HepG2 (cell line): Measurements from ENCODE around the gene MME. TPM values are rescaled to one million over a fixed set of nuclear protein-coding genes. Genes with fewer than 3 reads are reported as not detected.

ENCODE experiments used
- ATAC-seq: fragments of 200-7000 bp; cut with Tn5 transposase; 3 replicates; pipeline ENCODE4 v1.9.1; 2020; ENCODE audit warnings: mild to moderate bottlenecking, moderate library complexity
- BruUV-seq: library from RNA; stranded (reverse); fragments of 400-500 nt; replicated peaks from 2 replicates; lab custom pipeline; 2021; lab: Mats Ljungman, UMichigan
- CTCF ChIA-PET: fragments of 300-600 bp; formaldehyde crosslinking; extraction: SDS; loops from one replicate; lab custom pipeline; 2021; ENCODE audit warnings: low total read pairs, inconsistent platforms, low intra/inter-chr PET ratio; lab: Yijun Ruan, JAX
- POLR2A ChIA-PET: fragments of 350-600 bp; sonication (Branson Sonifier 250); formaldehyde crosslinking; loops from one replicate; lab custom pipeline; 2020; ENCODE audit warnings: antibody characterized with exemption, inconsistent platforms; lab: Yijun Ruan, JAX
- DNase-seq: peaks from one replicate; pipeline ENCODE4 v3.0.0-alpha.2; 2015; ENCODE audit warnings: low spot score
- FAIRE-seq: peaks from 3 replicates; lab custom pipeline; 2011; peaks lifted over from hg19 to GRCh38; lab: Jason Lieb, UNC
- H2AFZ ChIP-seq: one replicate; pipeline ENCODE4 v1.6.1; 2011; ENCODE audit warnings: low read length, inconsistent platforms
- H3K27ac ChIP-seq: fragments of 300-600 bp; 3 replicates; pipeline ENCODE4 v1.8.0; 2011; ENCODE audit warnings: mixed run types, mild to moderate bottlenecking, mixed read lengths, low read length, inconsistent platforms; ENCODE audit not compliant: insufficient read depth; ENCODE audit errors: extremely low read length
- H3K27me3 ChIP-seq, 2 experiments: fragments of 200-600 bp in 1 of 2; 2 replicates in 1 of 2; 3 replicates in 1 of 2; pipeline versions ENCODE4 v1.6.0 to v1.8.0; 2011; ENCODE audit warnings: low read length in 2 of 2, mild to moderate bottlenecking in 2 of 2, moderate library complexity in 2 of 2, inconsistent platforms in 1 of 2; ENCODE audit not compliant: insufficient read depth in 2 of 2, control insufficient read depth in 1 of 2
- H3K36me3 ChIP-seq, 2 experiments: fragments of 200-600 bp in 1 of 2; replicated peaks in 1 of 2; 2 replicates in 1 of 2; 3 replicates in 1 of 2; pipeline versions ENCODE4 v1.5.1 to v1.8.0; 2011; ENCODE audit warnings: low read length in 2 of 2, inconsistent platforms in 1 of 2; ENCODE audit not compliant: insufficient read depth in 2 of 2, control insufficient read depth in 1 of 2
- H3K4me1 ChIP-seq: 2 replicates; pipeline ENCODE4 v1.5.1; 2012; ENCODE audit warnings: low read length, inconsistent platforms; ENCODE audit not compliant: insufficient read depth
- H3K4me2 ChIP-seq: 2 replicates; pipeline ENCODE4 v1.6.0; 2011; ENCODE audit warnings: low read depth, low read length, inconsistent platforms
- H3K4me3 ChIP-seq, 3 experiments: fragments of 200-600 bp in 1 of 3; sonication (generic), shearing (Covaris generic) in 1 of 3; replicated peaks in 1 of 3; 2 replicates each; pipeline ENCODE4 v1.5.1; 2011 to 2016; ENCODE audit warnings: low read length in 3 of 3, inconsistent platforms in 2 of 3, low read depth in 2 of 3, mild to moderate bottlenecking in 2 of 3, control low read depth in 1 of 3, mixed read lengths in 1 of 3; ENCODE audit not compliant: insufficient read depth in 1 of 3
- H3K79me2 ChIP-seq: one replicate; pipeline ENCODE4 v1.6.1; 2011; ENCODE audit warnings: low read length, inconsistent platforms; ENCODE audit not compliant: insufficient read depth
- H3K9ac ChIP-seq: 2 replicates; pipeline ENCODE4 v1.6.0; 2011; ENCODE audit warnings: mild to moderate bottlenecking, low read depth, low read length, inconsistent platforms; ENCODE audit not compliant: insufficient read depth
- H3K9me3 ChIP-seq: 2 replicates; pipeline ENCODE4 v1.5.1; 2012; ENCODE audit warnings: mild to moderate bottlenecking, low read length
- H4K20me1 ChIP-seq: 2 replicates; pipeline ENCODE4 v1.6.0; 2011; ENCODE audit warnings: inconsistent platforms, mild to moderate bottlenecking, low read length, moderate library complexity; ENCODE audit not compliant: insufficient read depth
- KDM2A ChIP-seq: sonication (generic); formaldehyde crosslinking; IDR thresholded peaks from 2 replicates; pipeline ENCODE4 v1.4.0; 2020; ENCODE audit warnings: low read depth, missing genetic modification reagents, borderline replicate concordance
- RXRA ChIP-seq: sonication (generic); formaldehyde crosslinking; IDR thresholded peaks from 2 replicates; pipeline ENCODE4 v1.5.1; 2020; ENCODE audit warnings: missing genetic modification reagents
- ZNF382 ChIP-seq: sonication (generic); formaldehyde crosslinking; IDR thresholded peaks from 2 replicates; pipeline ENCODE4 v1.5.0; 2020; ENCODE audit warnings: missing genetic modification reagents, mild to moderate bottlenecking, borderline replicate concordance
- WGBS: methylation state at CpG from one replicate; pipeline ENCODE4 v1.1.6; 2017; ENCODE audit warnings: low lambda C conversion rate; 5-methylcytosine and 5-hydroxymethylcytosine counted together
- in situ Hi-C: cut with HindIII; loops from 2 replicates; pipeline ENCODE4 v1.10.0; 2017; ENCODE audit warnings: low pct_unique_long_range_greater_than_20kb; ENCODE audit not compliant: extremely low pct_ligation_motif_present
- intact Hi-C: fragments of 100-400 bp; cut with micrococcal nuclease; formaldehyde crosslinking; loops from one replicate; pipeline ENCODE4 v1.10.0; 2022; ENCODE audit not compliant: unreplicated experiment
- polyA plus RNA-seq, 8 experiments: library from polyadenylated mRNA; depleted of rRNA in 3 of 8; stranded (reverse) in 7 of 8; unstranded in 1 of 8; fragments of >200 nt; fragmentation: Illumina TruSeq in 4 of 8; extraction: Trizol in 4 of 8; gene quantifications; 2 replicates each; pipeline versions ENCODE4 v1.2.1 to v1.2.3, GENCODE V29; 2011 to 2016; ENCODE audit warnings: low read depth in 4 of 8, missing spikeins in 1 of 8, mixed read lengths in 1 of 8; ENCODE audit not compliant: insufficient read depth in 1 of 8
- total RNA-seq, 5 experiments: library from RNA; depleted of rRNA; stranded (reverse); fragments of >200 nt; fragmentation: Illumina TruSeq; extraction: Trizol; gene quantifications; 2 replicates each; pipeline ENCODE4 v1.2.3, GENCODE V29; 2016; ENCODE audit warnings: low read depth in 1 of 5
- TF ChIP-seq, protein P1 (sequence below): sonication (generic); formaldehyde crosslinking; conservative IDR thresholded peaks from 2 replicates; pipeline ENCODE4 v1.4.0; 2020; ENCODE audit warnings: mild to moderate bottlenecking, missing genetic modification reagents, moderate library complexity

The MME gene
- total and polyA plus RNA-seq, 2 of the 13 experiments (the other 11 are each of a cell fraction or from before 2014, with no cell fraction given) = not detected

DNA sequence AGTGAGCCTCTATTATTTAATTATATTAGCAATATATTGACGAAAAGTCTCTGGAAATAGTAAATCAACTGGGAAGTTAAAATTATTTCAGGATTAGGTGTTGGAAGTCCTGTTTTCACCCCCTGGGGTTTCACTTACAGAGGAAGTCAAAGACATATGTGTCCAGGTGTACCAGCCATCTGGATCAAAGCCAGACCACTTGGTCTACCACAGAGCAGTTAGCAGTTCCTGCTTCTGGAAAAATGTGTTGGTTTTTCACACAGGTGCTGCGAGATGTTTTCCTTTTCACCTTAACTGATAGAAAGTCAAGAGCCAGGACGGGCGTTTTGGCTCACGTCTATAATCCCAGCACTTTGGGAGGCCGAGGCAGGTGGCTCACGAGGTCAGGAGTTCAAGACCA, 13.1 kb downstream of the MME start:
- Histone ChIP-seq H2AFZ (no peak overlapping the region), H3K4me2 (no peak overlapping the region), H3K4me1 (no peaks in the 10 kb centered on the region), H3K27ac (no peak overlapping the region), H3K9ac (no peak overlapping the region), H3K36me3 (no peaks in the 10 kb centered on the region), H3K4me3 (no peak overlapping the region), H3K9me3 (no peaks in the 10 kb centered on the region), H3K27me3 (no peaks in the 10 kb centered on the region), H3K79me2 (no peaks in the 10 kb centered on the region), H4K20me1 (no peaks in the 10 kb centered on the region)
- TF ChIP-seq ZNF382 (CRISPR knock-in tag) = no peak
- no peak for FAIRE-seq
- ChIA-PET CTCF (no interaction called here), POLR2A (no interaction called here)
- no TSS peak for BruUV-seq
- intact Hi-C loops = no loop called here
- DNase-seq = no peak
- ATAC-seq = no peak
- in situ Hi-C loops = no loop called here
- 43% methylated on average over 7 of the region's 7 CpGs for WGBS

DNA sequence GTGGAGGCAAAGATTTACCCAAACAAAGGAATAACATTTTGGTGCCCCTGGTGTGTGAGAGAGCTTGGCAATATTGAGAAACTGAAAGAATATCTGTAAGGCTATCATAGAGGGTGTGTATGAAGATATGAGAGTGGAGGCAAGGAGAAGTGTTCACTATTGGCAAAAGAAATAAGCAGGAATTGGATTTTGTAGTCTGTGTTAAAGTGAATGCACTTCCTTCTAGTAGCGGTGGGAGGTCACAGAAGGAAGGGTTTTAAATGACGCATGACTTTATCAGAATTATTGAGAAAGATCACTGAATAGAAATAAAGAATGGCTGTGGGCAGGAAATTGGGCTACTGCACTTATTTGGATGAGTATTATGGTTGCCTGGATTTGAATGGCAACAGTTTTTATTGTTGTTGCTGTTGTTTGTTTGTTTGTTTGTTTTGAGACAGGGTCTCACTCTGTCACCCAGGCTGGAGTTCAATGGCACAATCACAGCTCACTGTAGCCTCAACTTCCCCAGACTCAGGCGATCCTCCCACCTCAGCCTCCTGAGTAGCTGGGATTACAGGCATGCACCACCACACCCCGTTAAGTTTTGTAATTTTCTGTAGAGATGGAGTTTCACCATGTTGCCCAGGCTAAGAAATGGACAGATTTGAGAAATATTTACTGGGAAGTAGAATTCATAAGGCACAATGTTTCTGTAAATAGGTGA, 16.3 kb downstream of the MME start:
- no TSS peak for BruUV-seq
- Histone ChIP-seq H3K36me3 (no peaks in the 10 kb centered on the region), H3K27me3 (no peaks in the 10 kb centered on the region), H3K27ac (no peak overlapping the region), H2AFZ (no peak overlapping the region), H4K20me1 (no peaks in the 10 kb centered on the region), H3K4me1 (no peaks in the 10 kb centered on the region), H3K4me3 (no peak overlapping the region), H3K9ac (no peak overlapping the region), H3K4me2 (no peak overlapping the region), H3K9me3 (no peaks in the 10 kb centered on the region), H3K79me2 (no peaks in the 10 kb centered on the region)
- POLR2A ChIA-PET = no interaction called here
- CTCF ChIA-PET = no interaction called here
- TF ChIP-seq, protein P1, sequence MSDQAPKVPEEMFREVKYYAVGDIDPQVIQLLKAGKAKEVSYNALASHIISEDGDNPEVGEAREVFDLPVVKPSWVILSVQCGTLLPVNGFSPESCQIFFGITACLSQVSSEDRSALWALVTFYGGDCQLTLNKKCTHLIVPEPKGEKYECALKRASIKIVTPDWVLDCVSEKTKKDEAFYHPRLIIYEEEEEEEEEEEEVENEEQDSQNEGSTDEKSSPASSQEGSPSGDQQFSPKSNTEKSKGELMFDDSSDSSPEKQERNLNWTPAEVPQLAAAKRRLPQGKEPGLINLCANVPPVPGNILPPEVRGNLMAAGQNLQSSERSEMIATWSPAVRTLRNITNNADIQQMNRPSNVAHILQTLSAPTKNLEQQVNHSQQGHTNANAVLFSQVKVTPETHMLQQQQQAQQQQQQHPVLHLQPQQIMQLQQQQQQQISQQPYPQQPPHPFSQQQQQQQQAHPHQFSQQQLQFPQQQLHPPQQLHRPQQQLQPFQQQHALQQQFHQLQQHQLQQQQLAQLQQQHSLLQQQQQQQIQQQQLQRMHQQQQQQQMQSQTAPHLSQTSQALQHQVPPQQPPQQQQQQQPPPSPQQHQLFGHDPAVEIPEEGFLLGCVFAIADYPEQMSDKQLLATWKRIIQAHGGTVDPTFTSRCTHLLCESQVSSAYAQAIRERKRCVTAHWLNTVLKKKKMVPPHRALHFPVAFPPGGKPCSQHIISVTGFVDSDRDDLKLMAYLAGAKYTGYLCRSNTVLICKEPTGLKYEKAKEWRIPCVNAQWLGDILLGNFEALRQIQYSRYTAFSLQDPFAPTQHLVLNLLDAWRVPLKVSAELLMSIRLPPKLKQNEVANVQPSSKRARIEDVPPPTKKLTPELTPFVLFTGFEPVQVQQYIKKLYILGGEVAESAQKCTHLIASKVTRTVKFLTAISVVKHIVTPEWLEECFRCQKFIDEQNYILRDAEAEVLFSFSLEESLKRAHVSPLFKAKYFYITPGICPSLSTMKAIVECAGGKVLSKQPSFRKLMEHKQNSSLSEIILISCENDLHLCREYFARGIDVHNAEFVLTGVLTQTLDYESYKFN (CRISPR knock-in tag) = no peak
- no peak for TF ChIP-seq RXRA (CRISPR knock-in tag)
- no peak for TF ChIP-seq KDM2A (CRISPR knock-in tag)
- 44% methylated on average over 4 of the region's 4 CpGs for WGBS
- FAIRE-seq = no peak
- no peak for ATAC-seq
- in situ Hi-C loops = no loop called here
- no peak for DNase-seq
- intact Hi-C loops = no loop called here
